Vagina (tissue), 2 donors: ENCODE measurements around the gene ZNF207.

ENCODE experiments used
- CTCF ChIP-seq, 3 experiments: fragments of 450-650 bp in 2 of 3; fragments of 200-600 bp in 1 of 3; sonication (generic) in 1 of 3; IDR thresholded peaks; one replicate each; pipeline ENCODE4 v1.5.1; 2017 to 2019; ENCODE audit warnings: antibody characterized with exemption in 3 of 3, mild to moderate bottlenecking in 2 of 3, moderate library complexity in 2 of 3
- POLR2A ChIP-seq, 2 donors: fragments of 450-650 bp; IDR thresholded peaks; one replicate each; pipeline ENCODE4 v1.6.1; 2017; ENCODE audit warnings: antibody characterized with exemption in 2 of 2, mild to moderate bottlenecking in 2 of 2, moderate library complexity in 2 of 2

- no peak for TF ChIP-seq CTCF (IDR thresholded peaks at IDR 0.05)
- TF ChIP-seq POLR2A (IDR thresholded peaks at IDR 0.05): no peak
Measured at GRCh38 chr17:32348483-32348800, 1.5 kb upstream of the ZNF207 start.
